Esophagus squamous epithelium (tissue), 5 donors: Measurements from ENCODE around the gene DCUN1D3. TPM values are rescaled to one million over a fixed set of nuclear protein-coding genes. Genes with fewer than 3 reads are reported as not detected.

Source experiments
- DNase-seq: peaks from one replicate; lab custom pipeline; 2025; lab: John Stamatoyannopoulos, UW
- H3K27ac ChIP-seq, 4 donors: fragments of 200-600 bp; sonication (generic); one replicate each; pipeline ENCODE4 v1.5.1; 2016 to 2019; ENCODE audit warnings: mild to moderate bottlenecking in 1 of 4
- H3K27me3 ChIP-seq, 4 donors: fragments of 200-600 bp; sonication (generic); 1 replicate in 3 of 4; 2 replicates in 1 of 4; pipeline versions ENCODE4 v1.5.1 to v1.6.0; 2017 to 2021; ENCODE audit warnings: antibody characterized with exemption in 1 of 4
- H3K36me3 ChIP-seq, 3 donors: fragments of 200-600 bp; sonication (generic); one replicate each; pipeline ENCODE4 v1.5.1; 2016 to 2019
- H3K4me1 ChIP-seq, 3 donors: fragments of 200-600 bp; sonication (generic); one replicate each; pipeline ENCODE4 v1.5.1; 2017 to 2019
- H3K4me3 ChIP-seq, 4 donors: fragments of 200-600 bp; sonication (generic); 1 replicate in 3 of 4; 2 replicates in 1 of 4; pipeline ENCODE4 v1.5.1; 2016 to 2019; ENCODE audit warnings: mild to moderate bottlenecking in 2 of 4, moderate library complexity in 1 of 4
- H3K9me3 ChIP-seq, 3 donors: fragments of 200-600 bp; sonication (generic); one replicate each; pipeline ENCODE4 v1.5.1; 2016 to 2019
- CTCF ChIP-seq, 6 experiments: fragments of 450-650 bp in 4 of 6; fragments of 200-600 bp in 2 of 6; sonication (generic) in 2 of 6; IDR thresholded peaks; one replicate each; pipeline ENCODE4 v1.5.1; 2016 to 2019; ENCODE audit warnings: antibody characterized with exemption in 6 of 6, mild to moderate bottlenecking in 4 of 6, moderate library complexity in 4 of 6
- POLR2A ChIP-seq, 4 donors: fragments of 450-650 bp; IDR thresholded peaks; one replicate each; pipeline ENCODE4 v1.6.1; 2017; ENCODE audit warnings: antibody characterized with exemption in 4 of 4, mild to moderate bottlenecking in 4 of 4, moderate library complexity in 3 of 4
- WGBS, 2 donors: methylation state at CpG; one replicate each; pipeline ENCODE4 v1.1.5; 2018; 5-methylcytosine and 5-hydroxymethylcytosine counted together
- intact Hi-C: fragments of 100-400 bp; cut with DNase I; formaldehyde crosslinking; loops from one replicate; pipeline ENCODE4 v1.15.0; 2022
- total RNA-seq, 4 donors: library from RNA; depleted of rRNA; stranded (reverse); fragments of >200 nt; gene quantifications; one replicate each; pipeline ENCODE4 v1.1.0, GENCODE V29; 2016
- donor health status: DM: yes; HTN: yes; CAD: no.

The DCUN1D3 gene
- total RNA-seq, 4 donors from 2014 or later, result 14.5 to 37.2 (median 19.4) TPM

GRCh38 chr16:20849589-20850390, 50.4 kb downstream of the DCUN1D3 start:
- 31% methylated on average over 6 of the region's 6 CpGs for WGBS, 2 donors
- no peaks in the 10 kb centered on the region for H3K27me3 ChIP-seq
- TF ChIP-seq POLR2A (IDR thresholded peaks at IDR 0.05) (no peak), CTCF (IDR thresholded peaks at IDR 0.05) (peak; percentile 87 to 99 (median 96))
- peaks cover 0 to 21% (median 0%) of the 10 kb centered on the region in 3 donors for H3K36me3 ChIP-seq
- no peak for DNase-seq
- H3K4me3 ChIP-seq, result no peak overlapping the region
- H3K27ac ChIP-seq, result peak overlapping the region in 3 of 4 donors; percentile 83 to 87 (median 84)
- H3K4me1 ChIP-seq, result peaks cover 15 to 50% (median 25%) of the 10 kb centered on the region in 3 donors
- intact Hi-C loops, result loop anchor here (5.0 to 10.0 kb wide), 2 partner anchors 65 to 233 kb away; no protein-coding TSS in a partner anchor
- no peaks in the 10 kb centered on the region for H3K9me3 ChIP-seq

GRCh38 chr16:20847550-20847949, 52.6 kb downstream of the DCUN1D3 start:
- intact Hi-C loops, result loop anchor here (5.0 kb wide), 1 partner anchor 235 kb away; no protein-coding TSS in a partner anchor
- no peak for DNase-seq
- H3K9me3 ChIP-seq, result no peaks in the 10 kb centered on the region
- no peak overlapping the region for H3K27ac ChIP-seq
- H3K4me3 ChIP-seq, result no peak overlapping the region
- no peaks in the 10 kb centered on the region for H3K27me3 ChIP-seq
- peaks cover 0 to 17% (median 0%) of the 10 kb centered on the region in 3 donors for H3K36me3 ChIP-seq
- peaks cover 15 to 46% (median 25%) of the 10 kb centered on the region in 3 donors for H3K4me1 ChIP-seq
- WGBS, 2 donors, result 76 to 86% methylated on average over 2 of the region's 2 CpGs
- TF ChIP-seq CTCF (IDR thresholded peaks at IDR 0.05) (no peak), POLR2A (IDR thresholded peaks at IDR 0.05) (no peak)

GRCh38 chr16:20846551-20846950, 53.6 kb downstream of the DCUN1D3 start:
- TF ChIP-seq CTCF (IDR thresholded peaks at IDR 0.05) (no peak), POLR2A (IDR thresholded peaks at IDR 0.05) (no peak)
- intact Hi-C loops, result loop anchor here (5.0 kb wide), 1 partner anchor 236 kb away; no protein-coding TSS in a partner anchor

GRCh38 chr16:20846030-20846429, 54.1 kb downstream of the DCUN1D3 start:
- Histone ChIP-seq H3K27ac (no peak overlapping the region), H3K4me3 (no peak overlapping the region), H3K27me3 (no peaks in the 10 kb centered on the region), H3K36me3 (peaks cover 0 to 17% (median 0%) of the 10 kb centered on the region in 3 donors), H3K4me1 (peaks cover 5 to 31% (median 12%) of the 10 kb centered on the region in 3 donors), H3K9me3 (no peaks in the 10 kb centered on the region)
- WGBS, 2 donors, result 63 to 89% methylated on average over 5 to 6 of the region's 6 CpGs
- DNase-seq, result no peak
- TF ChIP-seq POLR2A (IDR thresholded peaks at IDR 0.05) (no peak), CTCF (IDR thresholded peaks at IDR 0.05) (no peak)
- intact Hi-C loops, result loop anchor here (5.0 kb wide), 1 partner anchor 236 kb away; no protein-coding TSS in a partner anchor

More at GRCh38 chr16:20846551-20846950, 53.6 kb downstream of the DCUN1D3 start:
- Histone ChIP-seq H3K4me1 (peaks cover 11 to 37% (median 17%) of the 10 kb centered on the region in 3 donors), H3K9me3 (no peaks in the 10 kb centered on the region), H3K27me3 (no peaks in the 10 kb centered on the region), H3K36me3 (peaks cover 0 to 17% (median 0%) of the 10 kb centered on the region in 3 donors), H3K27ac (no peak overlapping the region), H3K4me3 (no peak overlapping the region)
- DNase-seq, result no peak

- no peak for DNase-seq
- TF ChIP-seq POLR2A (IDR thresholded peaks at IDR 0.05) (no peak), CTCF (IDR thresholded peaks at IDR 0.05) (no peak)
- Histone ChIP-seq H3K36me3 (peaks cover 0 to 28% (median 0%) of the 10 kb centered on the region in 3 donors), H3K27me3 (no peaks in the 10 kb centered on the region), H3K27ac (peak overlapping the region in 2 of 4 donors; percentile 38 to 53), H3K4me1 (peaks cover 0 to 17% (median 0%) of the 10 kb centered on the region in 3 donors), H3K4me3 (no peak overlapping the region), H3K9me3 (no peaks in the 10 kb centered on the region)
- intact Hi-C loops, result no loop called here
- 26 to 48% methylated on average over 3 of the region's 3 CpGs for WGBS, 2 donors
These were observed 55.6 kb downstream of the DCUN1D3 start for GRCh38 chr16:20844588-20844987.
